IPS DF 4.7 (cell line): ENCODE data around the gene PRKACB.
"Not testable (repeated sequence)": the region's sequence is repeated elsewhere in the genome, so short reads cannot be mapped to it uniquely, and the experiment has no call there.

Experiments
- DNase-seq: peaks from one replicate; pipeline ENCODE4 v3.0.0-alpha.2; 2013; ENCODE audit warnings: low spot score; ENCODE audit errors: extremely low read depth

PRKACB gene

GRCh38 chr1:84143796-84144565, at the start of gene PRKACB:
TSS of gene PRKACB (plus strand) at chr1:84144271. CDS start at chr1:84144362, 91 bp downstream.
- DNase-seq = no peak

GRCh38 chr1:84095308-84095707, 48.8 kb upstream of the PRKACB start:
- DNase-seq = no peak

GRCh38 chr1:84096176-84096575, 47.9 kb upstream of the PRKACB start:
- no peak for DNase-seq

- DNase-seq = no peak
These were observed 42.9 kb upstream of the PRKACB start for GRCh38 chr1:84101204-84101603.

- no peak for DNase-seq
These were observed 40.7 kb upstream of the PRKACB start for GRCh38 chr1:84103197-84103992.

GRCh38 chr1:84107538-84107937, 36.5 kb upstream of the PRKACB start:
- not testable (repeated sequence) for DNase-seq

- DNase-seq = no peak
These were observed 36.1 kb upstream of the PRKACB start for GRCh38 chr1:84107955-84108354.

- no peak for DNase-seq
These were observed 35.0 kb upstream of the PRKACB start for GRCh38 chr1:84108900-84109578.

- DNase-seq = no peak
These were observed 33.4 kb upstream of the PRKACB start for GRCh38 chr1:84110629-84111028.

GRCh38 chr1:84116558-84116957, 27.5 kb upstream of the PRKACB start:
- DNase-seq = no peak

- DNase-seq = no peak
These were observed 26.2 kb upstream of the PRKACB start for GRCh38 chr1:84117868-84118267.

- no peak for DNase-seq
These were observed 22.7 kb upstream of the PRKACB start for GRCh38 chr1:84121360-84121759.

GRCh38 chr1:84122780-84123382, 21.2 kb upstream of the PRKACB start:
- no peak for DNase-seq

- no peak for DNase-seq
These were observed 10.6 kb upstream of the PRKACB start for GRCh38 chr1:84133479-84133878.

- no peak for DNase-seq
These were observed 8.7 kb upstream of the PRKACB start for GRCh38 chr1:84135341-84135740.

- DNase-seq = no peak
These were observed 2.7 kb upstream of the PRKACB start for GRCh38 chr1:84141182-84142003.

- DNase-seq = no peak
These were observed 997 bp downstream of the PRKACB start for GRCh38 chr1:84145068-84145467.

- DNase-seq = no peak
These were observed 2.5 kb downstream of the PRKACB start for GRCh38 chr1:84146411-84147032.

- DNase-seq = no peak
These were observed 4.7 kb downstream of the PRKACB start for GRCh38 chr1:84148758-84149157.

GRCh38 chr1:84152649-84153056, 8.6 kb downstream of the PRKACB start:
- no peak for DNase-seq
